CD4-positive, CD25-positive, alpha-beta regulatory T cell (primary cell): Measurements from ENCODE around the gene SNAPC4. TPM values are rescaled to one million over a fixed set of nuclear protein-coding genes. Genes with fewer than 3 reads are reported as not detected.

Source experiments
- ATAC-seq, 2 donors: fragments of 150-1000 bp; cut with Tn5 transposase; one replicate each; pipeline ENCODE4 v1.10.0; 2021; ENCODE audit warnings: low read depth in 2 of 2, moderate number of reproducible peaks in 2 of 2, moderate library complexity in 1 of 2
- DNase-seq, 3 donors: peaks; one replicate each; pipeline versions ENCODE4 v3.0.0 to v3.0.0-alpha.2; 2012 to 2022; ENCODE audit warnings: mixed read lengths in 1 of 3
- H3K27ac ChIP-seq: one replicate; pipeline ENCODE4 v1.7.0; 2013; ENCODE audit warnings: mild to moderate bottlenecking, low read length; ENCODE audit not compliant: insufficient read depth, poor library complexity, severe bottlenecking
- H3K27me3 ChIP-seq: one replicate; pipeline ENCODE4 v1.7.0; 2013; ENCODE audit warnings: low read length; ENCODE audit not compliant: control insufficient read depth, insufficient read depth
- H3K36me3 ChIP-seq: one replicate; pipeline ENCODE4 v1.7.0; 2013; ENCODE audit warnings: mild to moderate bottlenecking, low read length, moderate library complexity; ENCODE audit not compliant: control insufficient read depth, insufficient read depth
- H3K4me1 ChIP-seq: 2 replicates; pipeline ENCODE4 v1.7.0; 2013; ENCODE audit warnings: mild to moderate bottlenecking, low read length; ENCODE audit not compliant: insufficient read depth, control insufficient read depth, poor library complexity, severe bottlenecking
- H3K4me3 ChIP-seq: one replicate; pipeline ENCODE4 v1.7.0; 2013; ENCODE audit warnings: low read depth, mild to moderate bottlenecking, low read length, moderate library complexity
- H3K9me3 ChIP-seq, 2 experiments: 1 replicate in 1 of 2; 2 replicates in 1 of 2; pipeline ENCODE4 v1.7.0; 2013; ENCODE audit warnings: low read length in 2 of 2, mild to moderate bottlenecking in 1 of 2, moderate library complexity in 1 of 2; ENCODE audit not compliant: control insufficient read depth in 2 of 2
- H3K27ac Mint-ChIP-seq, 3 donors: one replicate each; pipeline ENCODE4 v1.8.0; 2020 to 2022; ENCODE audit warnings: mild to moderate bottlenecking in 3 of 3, mixed read lengths in 3 of 3, moderate library complexity in 2 of 3
- H3K27me3 Mint-ChIP-seq: one replicate; pipeline ENCODE4 v1.8.0; 2022; ENCODE audit warnings: mild to moderate bottlenecking, mixed read lengths
- H3K36me3 Mint-ChIP-seq: one replicate; pipeline ENCODE4 v1.8.0; 2020; ENCODE audit warnings: mixed read lengths
- H3K4me1 Mint-ChIP-seq, 4 donors: one replicate each; pipeline ENCODE4 v1.8.0; 2020 to 2022; ENCODE audit warnings: mixed read lengths in 4 of 4, mild to moderate bottlenecking in 1 of 4
- H3K4me3 Mint-ChIP-seq, 4 donors: one replicate each; pipeline ENCODE4 v1.8.0; 2020 to 2022; ENCODE audit warnings: mild to moderate bottlenecking in 4 of 4, mixed read lengths in 4 of 4, moderate library complexity in 3 of 4
- H3K9me3 Mint-ChIP-seq, 7 donors: one replicate each; pipeline ENCODE4 v1.8.0; 2020 to 2022; ENCODE audit warnings: mixed read lengths in 7 of 7, mild to moderate bottlenecking in 3 of 7, moderate library complexity in 2 of 7
- polyA plus RNA-seq, 4 donors: library from polyadenylated mRNA; unstranded; fragments of 300-500 nt; fragmentation: Illumina TruSeq; gene quantifications; one replicate each; pipeline ENCODE4 v1.2.3, GENCODE V29; 2021
- total RNA-seq: library from RNA; stranded (reverse); gene quantifications from one replicate; pipeline ENCODE4 v1.2.3, GENCODE V29; 2022

The SNAPC4 gene
- total and polyA plus RNA-seq, 5 donors from 2014 or later, result 0.40 to 13.3 (median 1.1) TPM

DNA sequence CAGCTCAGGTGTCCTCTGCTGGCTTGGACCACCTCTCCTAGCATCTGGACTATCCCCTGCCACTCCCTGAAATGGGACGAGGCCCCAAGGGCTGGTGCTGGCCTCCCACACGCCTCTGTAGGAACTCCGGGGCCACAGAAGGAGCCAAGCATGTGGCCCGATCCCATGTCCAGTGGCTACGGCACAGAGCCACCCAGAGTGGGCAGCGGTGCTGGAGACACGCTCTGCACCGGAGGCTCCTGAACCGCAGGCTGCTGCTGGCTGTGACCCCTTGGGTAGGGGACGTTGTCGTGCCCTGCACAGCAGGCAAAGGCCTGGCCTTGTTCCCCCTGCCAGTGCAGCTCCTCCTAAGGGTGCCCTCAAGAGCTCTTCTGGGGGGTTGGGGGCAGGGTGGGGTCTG lies 20.1 kb downstream of the SNAPC4 start:
- Histone ChIP-seq H3K36me3 (peaks cover 5% of the 10 kb centered on the region), H3K4me1 (peaks cover 6% of the 10 kb centered on the region), H3K27ac (no peak overlapping the region), H3K9me3 (no peaks in the 10 kb centered on the region), H3K4me3 (no peak overlapping the region), H3K27me3 (no peaks in the 10 kb centered on the region)
- DNase-seq, result no peak
- Mint-ChIP-seq H3K9me3 (no peaks in the 10 kb centered on the region), H3K36me3 (peaks cover 10% of the 10 kb centered on the region), H3K27ac (no peak overlapping the region), H3K4me3 (no peak overlapping the region), H3K27me3 (no peaks in the 10 kb centered on the region), H3K4me1 (peaks cover 3 to 9% (median 6%) of the 10 kb centered on the region in 4 donors)
- no peak for ATAC-seq

DNA sequence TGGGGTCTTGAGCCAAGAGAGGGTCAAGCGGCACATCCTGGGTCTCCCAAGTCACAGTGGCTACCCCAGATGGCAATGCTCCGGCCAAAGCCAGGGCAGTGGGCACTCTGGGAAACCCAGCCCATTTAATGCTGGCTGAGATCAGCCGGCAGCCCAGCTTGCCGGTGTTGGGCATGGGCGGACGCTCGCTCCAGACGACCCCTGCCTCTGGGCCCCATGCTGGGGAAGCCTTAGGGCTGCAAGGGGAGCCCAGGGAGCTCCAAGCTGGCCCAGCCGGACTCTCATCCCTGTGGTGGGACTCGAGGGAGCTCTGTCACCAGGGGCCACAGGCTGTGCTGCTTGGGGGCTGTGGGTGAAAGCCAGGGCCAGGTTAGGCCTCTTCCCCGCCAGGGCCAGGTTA lies 20.6 kb downstream of the SNAPC4 start:
- no peaks in the 10 kb centered on the region for H3K27me3 Mint-ChIP-seq
- H3K4me3 ChIP-seq, result no peak overlapping the region
- no peaks in the 10 kb centered on the region for H3K27me3 ChIP-seq
- peaks cover 6% of the 10 kb centered on the region for H3K36me3 Mint-ChIP-seq
- H3K27ac ChIP-seq, result no peak overlapping the region
- no peak overlapping the region for H3K4me3 Mint-ChIP-seq
- H3K4me1 Mint-ChIP-seq, result peaks cover 0 to 4% (median 2%) of the 10 kb centered on the region in 4 donors
- DNase-seq (no peak), ATAC-seq (no peak)
- peaks cover 2% of the 10 kb centered on the region for H3K4me1 ChIP-seq
- H3K9me3 ChIP-seq, result no peaks in the 10 kb centered on the region
- H3K27ac Mint-ChIP-seq, result no peak overlapping the region
- peaks cover 5% of the 10 kb centered on the region for H3K36me3 ChIP-seq
- H3K9me3 Mint-ChIP-seq, result no peaks in the 10 kb centered on the region

DNA sequence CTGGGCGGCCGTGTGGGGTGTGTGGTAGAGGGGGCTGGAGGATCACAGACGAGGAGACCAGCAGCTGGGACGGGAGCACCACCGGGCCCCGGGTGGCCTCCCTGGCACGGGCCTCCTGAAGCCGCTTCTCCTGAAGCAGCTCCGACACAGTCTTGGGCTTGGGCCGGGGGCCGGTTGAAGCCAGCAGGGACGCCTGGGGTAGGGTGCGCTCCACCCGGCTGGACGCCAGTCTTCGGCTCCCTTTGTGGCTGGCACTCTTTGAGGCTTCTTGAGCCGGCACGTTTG lies 21.0 kb downstream of the SNAPC4 start:
- DNase-seq (no peak), ATAC-seq (peak in 1 of 2 donors; percentile 13)
- peaks cover 5% of the 10 kb centered on the region for H3K36me3 ChIP-seq
- no peaks in the 10 kb centered on the region for H3K4me1 ChIP-seq
- no peaks in the 10 kb centered on the region for H3K27me3 Mint-ChIP-seq
- no peaks in the 10 kb centered on the region for H3K9me3 Mint-ChIP-seq
- no peak overlapping the region for H3K4me3 ChIP-seq
- H3K27ac ChIP-seq, result no peak overlapping the region
- no peak overlapping the region for H3K4me3 Mint-ChIP-seq
- no peaks in the 10 kb centered on the region for H3K4me1 Mint-ChIP-seq
- no peaks in the 10 kb centered on the region for H3K9me3 ChIP-seq
- no peak overlapping the region for H3K27ac Mint-ChIP-seq
- H3K36me3 Mint-ChIP-seq, result peaks cover 2% of the 10 kb centered on the region
- no peaks in the 10 kb centered on the region for H3K27me3 ChIP-seq

DNA sequence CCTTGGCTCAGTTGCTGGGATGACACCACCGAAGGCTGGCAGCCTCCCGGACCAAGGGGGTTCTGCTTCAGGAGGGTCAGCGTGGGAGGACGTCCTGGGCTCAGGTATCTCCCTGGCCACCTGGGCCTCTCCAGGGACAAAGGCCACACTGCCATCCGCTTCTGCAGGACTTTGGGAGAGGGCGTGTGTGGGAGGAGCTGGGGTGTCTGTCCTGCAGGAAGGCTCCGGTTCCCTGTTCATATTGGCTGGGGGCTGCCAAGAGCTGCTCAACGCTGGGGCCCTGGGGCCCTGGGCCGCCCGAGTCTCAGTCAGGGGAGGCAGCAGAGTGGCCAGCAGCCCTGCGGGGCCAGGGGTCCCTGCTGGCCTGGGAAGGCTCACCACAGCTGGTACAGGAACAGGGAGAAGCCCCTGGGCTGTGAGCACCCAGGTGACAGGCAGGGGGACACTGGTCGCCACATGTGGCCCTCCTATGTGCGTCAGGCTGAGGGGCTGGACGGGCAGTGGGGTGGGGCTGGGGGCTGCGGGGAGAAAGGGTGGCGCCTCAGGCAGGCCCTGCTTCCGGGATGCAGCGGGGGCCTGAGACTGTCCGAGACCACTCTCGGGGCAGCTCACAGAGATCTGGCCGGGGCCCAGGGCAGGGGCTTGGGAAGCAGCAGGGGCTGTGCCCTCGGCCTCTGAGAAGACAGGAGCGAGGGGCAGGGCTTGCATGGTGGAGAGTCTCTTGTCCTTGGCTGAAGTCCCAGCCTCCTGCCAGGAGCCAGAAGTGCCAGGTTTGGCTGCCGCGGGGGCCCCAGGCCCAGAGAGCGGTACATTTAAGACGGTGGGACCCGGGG lies 21.6 kb downstream of the SNAPC4 start:
- no peak overlapping the region for H3K4me3 ChIP-seq
- Mint-ChIP-seq H3K9me3 (no peaks in the 10 kb centered on the region), H3K36me3 (no peaks in the 10 kb centered on the region), H3K4me1 (no peaks in the 10 kb centered on the region), H3K4me3 (no peak overlapping the region), H3K27me3 (no peaks in the 10 kb centered on the region), H3K27ac (no peak overlapping the region)
- ATAC-seq (no peak), DNase-seq (no peak)
- no peaks in the 10 kb centered on the region for H3K27me3 ChIP-seq
- no peaks in the 10 kb centered on the region for H3K9me3 ChIP-seq
- no peak overlapping the region for H3K27ac ChIP-seq
- peaks cover 5% of the 10 kb centered on the region for H3K36me3 ChIP-seq
- H3K4me1 ChIP-seq, result no peaks in the 10 kb centered on the region

DNA sequence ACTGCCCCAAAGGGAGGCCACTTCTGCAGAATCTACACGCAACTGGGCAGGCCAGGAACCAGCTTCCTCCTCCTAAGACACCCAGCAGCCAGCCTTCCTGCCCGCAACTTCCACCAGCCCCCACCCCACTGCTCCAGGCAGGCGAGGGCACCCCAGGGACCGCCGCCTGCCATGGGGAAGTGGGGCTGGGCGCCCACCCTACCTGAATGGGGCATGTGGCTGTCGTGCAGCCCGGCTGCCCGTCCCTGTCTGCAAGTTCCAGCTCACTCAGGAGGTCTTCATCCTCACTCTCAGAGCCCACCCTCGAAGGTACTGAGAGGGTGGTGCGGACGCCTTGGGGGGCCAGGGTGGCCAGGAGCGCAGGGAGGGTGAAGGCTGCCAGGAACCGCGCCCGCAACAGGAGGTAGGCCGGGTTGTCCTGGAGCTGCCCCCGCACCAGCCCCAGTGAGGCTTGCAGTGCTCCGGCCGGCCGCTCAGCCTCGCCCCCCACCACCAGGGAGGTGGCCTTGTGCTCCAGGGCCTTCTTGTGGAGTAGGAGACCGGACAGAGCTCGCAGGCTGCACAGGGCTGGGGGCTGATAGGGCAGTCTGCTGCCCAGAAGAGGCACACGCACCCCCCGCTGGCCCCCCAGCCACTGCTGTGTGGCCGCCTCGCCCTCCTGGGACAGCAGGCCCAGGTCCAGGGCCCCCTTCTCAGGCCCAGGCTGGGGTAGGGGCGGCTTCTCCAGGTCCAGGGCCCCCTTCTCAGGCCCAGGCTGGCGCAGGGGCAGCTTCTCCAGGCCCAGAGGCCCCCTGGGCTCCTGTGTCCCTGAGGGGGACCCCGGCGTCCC lies 22.4 kb downstream of the SNAPC4 start:
- Mint-ChIP-seq H3K27ac (no peak overlapping the region), H3K4me1 (no peaks in the 10 kb centered on the region), H3K27me3 (no peaks in the 10 kb centered on the region), H3K36me3 (no peaks in the 10 kb centered on the region), H3K9me3 (no peaks in the 10 kb centered on the region), H3K4me3 (no peak overlapping the region)
- Histone ChIP-seq H3K9me3 (no peaks in the 10 kb centered on the region), H3K27me3 (no peaks in the 10 kb centered on the region), H3K4me3 (no peak overlapping the region), H3K27ac (no peak overlapping the region), H3K4me1 (peaks cover 4% of the 10 kb centered on the region), H3K36me3 (peaks cover 1% of the 10 kb centered on the region)
- DNase-seq (no peak), ATAC-seq (no peak)

DNA sequence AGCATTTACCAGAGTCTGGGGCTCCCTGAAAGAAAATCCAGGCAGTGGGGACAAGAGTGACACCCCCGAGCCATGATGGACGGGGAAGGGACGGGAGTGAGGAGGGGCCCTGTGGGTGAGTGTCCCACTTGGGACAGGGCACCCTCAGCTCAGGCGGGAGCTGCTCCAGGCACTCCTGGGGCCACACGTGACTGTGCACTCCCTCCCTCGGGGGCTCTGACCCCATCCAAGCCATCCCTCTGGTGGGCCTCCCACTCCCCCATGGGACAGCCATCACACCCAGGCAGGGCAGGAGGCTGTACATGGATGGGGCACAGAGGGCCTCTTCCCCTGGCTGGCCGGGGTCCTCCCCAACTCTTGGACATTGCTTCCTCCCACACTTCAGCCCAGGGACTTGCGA lies 23.5 kb downstream of the SNAPC4 start:
- peaks cover 8% of the 10 kb centered on the region for H3K4me1 ChIP-seq
- H3K4me1 Mint-ChIP-seq, result no peaks in the 10 kb centered on the region
- H3K36me3 ChIP-seq, result no peaks in the 10 kb centered on the region
- H3K9me3 ChIP-seq, result no peaks in the 10 kb centered on the region
- no peaks in the 10 kb centered on the region for H3K27me3 ChIP-seq
- no peaks in the 10 kb centered on the region for H3K9me3 Mint-ChIP-seq
- no peak for ATAC-seq
- no peak for DNase-seq
- no peak overlapping the region for H3K27ac Mint-ChIP-seq
- no peak overlapping the region for H3K4me3 ChIP-seq
- H3K36me3 Mint-ChIP-seq, result no peaks in the 10 kb centered on the region
- no peak overlapping the region for H3K4me3 Mint-ChIP-seq
- no peaks in the 10 kb centered on the region for H3K27me3 Mint-ChIP-seq
- no peak overlapping the region for H3K27ac ChIP-seq

DNA sequence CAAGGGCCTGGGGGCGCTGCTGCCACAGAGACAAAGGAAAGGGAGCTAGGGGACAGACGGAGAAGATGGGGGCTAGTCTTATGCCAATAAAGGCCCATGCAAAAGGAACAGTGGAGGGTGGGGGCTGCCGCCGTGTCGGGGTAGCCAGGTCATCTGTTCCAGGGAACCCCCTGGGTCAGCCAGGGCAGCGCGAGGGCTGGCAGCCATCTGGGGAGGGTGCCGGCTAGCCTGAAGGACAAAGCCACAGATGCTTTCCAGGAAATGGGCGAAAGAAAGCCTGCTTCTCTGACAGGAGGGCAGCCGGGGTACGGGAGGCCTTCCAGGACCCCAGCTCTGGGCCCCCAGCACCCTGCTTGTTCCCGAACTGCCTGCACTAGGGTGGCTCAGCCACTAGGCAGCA lies 24.9 kb downstream of the SNAPC4 start:
- no peak overlapping the region for H3K27ac Mint-ChIP-seq
- ATAC-seq, result no peak
- H3K4me1 Mint-ChIP-seq, result no peaks in the 10 kb centered on the region

DNA sequence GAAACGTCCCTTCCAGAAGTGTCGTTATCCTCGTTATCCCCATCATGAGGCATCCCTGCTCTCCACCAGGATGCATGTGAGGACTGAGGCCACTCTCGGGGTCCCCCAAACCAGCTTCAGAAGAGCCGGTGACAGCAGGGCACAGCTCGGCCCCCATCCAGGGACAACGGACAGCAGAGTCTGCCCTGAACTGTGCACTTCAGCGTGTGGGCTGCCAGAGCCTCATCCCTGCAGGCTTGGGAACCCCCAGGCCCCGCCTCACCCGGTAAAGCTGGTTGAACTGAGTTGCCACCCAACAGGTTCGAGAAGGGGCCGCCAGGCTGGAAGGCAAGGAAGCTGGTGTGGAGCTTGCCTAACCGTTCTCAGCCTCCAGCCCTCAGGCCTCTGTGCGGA lies 25.8 kb downstream of the SNAPC4 start:
- no peak for DNase-seq
- H3K27me3 Mint-ChIP-seq, result no peaks in the 10 kb centered on the region
- no peaks in the 10 kb centered on the region for H3K9me3 ChIP-seq
- H3K27ac Mint-ChIP-seq, result no peak overlapping the region
- no peak overlapping the region for H3K4me3 Mint-ChIP-seq
- H3K4me3 ChIP-seq, result no peak overlapping the region
- H3K4me1 ChIP-seq, result peaks cover 8% of the 10 kb centered on the region
- H3K4me1 Mint-ChIP-seq, result no peaks in the 10 kb centered on the region
- no peak for ATAC-seq
- no peak overlapping the region for H3K27ac ChIP-seq
- no peaks in the 10 kb centered on the region for H3K36me3 Mint-ChIP-seq
- no peaks in the 10 kb centered on the region for H3K27me3 ChIP-seq
- H3K9me3 Mint-ChIP-seq, result no peaks in the 10 kb centered on the region
- no peaks in the 10 kb centered on the region for H3K36me3 ChIP-seq

More for the DNA sequence above, 24.9 kb downstream of the SNAPC4 start:
- Mint-ChIP-seq H3K9me3 (no peaks in the 10 kb centered on the region), H3K4me3 (no peak overlapping the region), H3K36me3 (no peaks in the 10 kb centered on the region), H3K27me3 (no peaks in the 10 kb centered on the region)
- peaks cover 8% of the 10 kb centered on the region for H3K4me1 ChIP-seq
- DNase-seq, result no peak
- no peaks in the 10 kb centered on the region for H3K36me3 ChIP-seq
- H3K27me3 ChIP-seq, result no peaks in the 10 kb centered on the region
- H3K27ac ChIP-seq, result no peak overlapping the region
- H3K4me3 ChIP-seq, result no peak overlapping the region
- no peaks in the 10 kb centered on the region for H3K9me3 ChIP-seq
